HEK293T (cell line): Measurements from ENCODE around the gene UQCRQ.

Experiments used
- L3MBTL2 ChIP-seq: fragments of 450-650 bp; conservative IDR thresholded peaks from 2 replicates; pipeline ENCODE4 v1.6.1; 2016; ENCODE audit warnings: mild to moderate bottlenecking
- SUZ12 ChIP-seq: fragments of 450-650 bp; IDR thresholded peaks from 2 replicates; pipeline ENCODE4 v1.6.1; 2016; ENCODE audit warnings: mild to moderate bottlenecking

DNA sequence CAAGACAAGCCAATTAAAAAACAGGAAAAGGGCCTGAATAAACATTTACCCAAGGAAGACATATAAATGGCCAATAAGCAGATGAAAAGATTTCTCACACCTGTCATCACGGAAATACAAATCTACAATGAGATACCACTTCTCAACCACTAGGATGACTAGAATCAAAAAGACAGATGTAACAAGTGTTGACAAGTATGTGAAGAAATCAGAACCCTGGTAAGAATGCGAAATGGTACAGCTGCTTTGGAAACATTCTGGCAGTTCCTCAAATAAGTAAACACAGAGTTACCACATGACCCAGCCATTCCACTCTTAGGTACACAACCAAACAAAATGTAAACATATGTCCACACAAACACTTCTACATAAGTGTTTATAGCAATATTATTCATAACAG is 39.5 kb downstream of the UQCRQ start:
- TF ChIP-seq L3MBTL2 (no peak), SUZ12 (no peak)
